CD4-positive, alpha-beta T cell treated with Interleukin-15 for 1 hour (primary cell): ENCODE results near the gene TMX1.

Experiments used
- DNase-seq: peaks from one replicate; pipeline ENCODE4 v3.0.0-alpha.2; 2020

Gene TMX1

GRCh38 chr14:51244591-51244990 lies 4.5 kb downstream of the TMX1 start:
- no peak for DNase-seq

GRCh38 chr14:51246032-51246431 lies 6.0 kb downstream of the TMX1 start:
- no peak for DNase-seq

- DNase-seq: no peak
Observed at GRCh38 chr14:51248016-51248987, 8.3 kb downstream of the TMX1 start.

GRCh38 chr14:51251486-51251885 lies 11.4 kb downstream of the TMX1 start:
- DNase-seq: no peak

GRCh38 chr14:51253880-51254279 lies 13.8 kb downstream of the TMX1 start:
- DNase-seq: no peak

- no peak for DNase-seq
Observed at GRCh38 chr14:51258280-51258679, 18.2 kb downstream of the TMX1 start.

- DNase-seq: no peak
Observed at GRCh38 chr14:51258788-51259187, 18.7 kb downstream of the TMX1 start.

GRCh38 chr14:51260225-51260624 lies 20.2 kb downstream of the TMX1 start:
- DNase-seq: no peak

GRCh38 chr14:51261151-51261550 lies 21.1 kb downstream of the TMX1 start:
- no peak for DNase-seq

- DNase-seq: no peak
Observed at GRCh38 chr14:51262868-51263267, 22.8 kb downstream of the TMX1 start.

DNA sequence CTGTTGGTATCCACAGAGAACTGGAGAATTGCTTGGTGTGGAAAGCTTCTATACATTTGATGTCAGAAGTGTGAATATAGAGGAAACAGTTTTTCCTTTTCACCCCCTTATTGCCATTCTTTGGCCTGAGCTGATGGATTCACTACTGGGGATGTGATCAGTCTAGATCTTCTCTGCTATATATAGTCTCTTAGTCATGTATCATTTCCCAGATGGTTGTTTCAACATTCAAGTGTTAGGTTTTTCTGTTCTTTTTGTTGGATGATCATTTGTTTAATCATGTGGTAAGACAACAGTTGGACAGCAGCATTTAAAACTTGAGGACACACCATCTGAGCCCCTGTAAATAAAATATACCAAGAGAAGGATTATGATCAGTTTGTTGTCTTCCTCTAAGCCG lies 29.6 kb downstream of the TMX1 start:
- no peak for DNase-seq

- DNase-seq: no peak
Observed at GRCh38 chr14:51276605-51277004, 36.6 kb downstream of the TMX1 start.

DNA sequence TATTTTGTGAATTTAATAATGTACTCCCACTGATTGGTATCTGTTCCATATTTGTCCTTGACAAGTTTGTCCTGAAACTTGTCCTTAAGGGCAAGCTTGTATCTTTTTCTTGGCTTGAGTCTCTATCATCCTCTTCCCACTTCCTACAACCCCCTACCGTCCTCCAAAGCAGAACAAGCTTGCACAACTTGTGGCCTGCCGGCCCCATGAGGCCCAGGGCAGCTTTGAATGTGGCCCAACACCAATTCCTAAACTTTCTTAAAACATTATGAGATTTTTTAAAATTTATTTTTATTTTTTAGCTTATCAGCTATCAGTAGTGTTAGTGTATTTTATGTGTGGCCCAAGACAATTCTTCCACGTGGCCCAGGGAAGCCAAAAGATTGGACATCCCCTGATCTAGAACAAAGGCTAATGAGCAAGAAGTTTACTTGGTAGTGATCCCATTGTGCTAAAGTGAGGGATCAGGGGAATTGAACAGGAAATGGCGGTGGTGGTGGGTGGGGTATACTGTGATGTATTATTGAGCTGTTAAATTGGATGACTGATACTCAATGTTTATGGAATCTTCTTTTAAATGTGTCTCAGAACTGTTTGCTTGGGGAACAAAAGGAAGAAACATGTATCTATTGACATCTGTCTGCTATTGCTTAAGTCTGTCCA lies 37.8 kb downstream of the TMX1 start:
- DNase-seq: no peak

GRCh38 chr14:51282517-51282916 lies 42.5 kb downstream of the TMX1 start:
- DNase-seq: no peak

- DNase-seq: no peak
Observed at GRCh38 chr14:51283402-51284085, 43.5 kb downstream of the TMX1 start.

- no peak for DNase-seq
Observed at GRCh38 chr14:51284241-51284640, 44.2 kb downstream of the TMX1 start.

DNA sequence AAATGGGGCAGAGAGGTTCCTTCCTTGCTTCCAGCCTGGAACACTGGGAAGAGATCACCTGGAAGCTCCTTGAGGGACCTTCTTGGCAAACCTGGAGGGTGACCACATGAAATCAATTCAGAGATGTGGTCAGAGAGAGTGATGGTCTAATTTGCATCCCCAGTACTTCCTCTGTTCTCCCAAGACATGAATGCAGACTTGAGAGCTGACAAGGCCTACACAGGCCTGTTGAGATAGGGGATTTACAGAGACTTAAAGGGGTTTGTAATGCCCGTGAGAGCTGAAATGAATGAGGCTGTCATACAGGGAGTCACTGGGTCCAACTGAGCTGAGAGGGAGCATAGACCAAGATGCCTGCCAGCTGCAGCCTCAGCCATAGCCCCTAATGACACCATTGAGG lies 45.1 kb downstream of the TMX1 start:
- DNase-seq: no peak

DNA sequence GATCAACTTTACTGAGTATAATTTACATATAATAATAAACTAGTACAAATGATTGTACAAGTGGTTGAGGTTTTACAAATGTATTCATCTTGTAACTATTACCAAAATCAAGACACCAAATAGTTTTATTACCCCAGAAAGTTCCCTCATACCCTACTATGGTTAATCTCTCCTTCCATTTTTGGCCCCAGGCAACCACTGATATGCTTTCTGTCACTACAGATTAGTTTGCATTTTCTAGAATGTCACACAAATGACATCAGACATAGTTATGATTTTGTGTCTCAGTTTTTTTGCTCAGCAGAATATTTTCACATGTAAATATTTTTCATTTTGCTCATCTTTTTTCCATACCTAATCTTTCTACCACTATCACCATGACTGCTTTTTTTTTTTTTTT lies 49.1 kb downstream of the TMX1 start:
- no peak for DNase-seq

DNA sequence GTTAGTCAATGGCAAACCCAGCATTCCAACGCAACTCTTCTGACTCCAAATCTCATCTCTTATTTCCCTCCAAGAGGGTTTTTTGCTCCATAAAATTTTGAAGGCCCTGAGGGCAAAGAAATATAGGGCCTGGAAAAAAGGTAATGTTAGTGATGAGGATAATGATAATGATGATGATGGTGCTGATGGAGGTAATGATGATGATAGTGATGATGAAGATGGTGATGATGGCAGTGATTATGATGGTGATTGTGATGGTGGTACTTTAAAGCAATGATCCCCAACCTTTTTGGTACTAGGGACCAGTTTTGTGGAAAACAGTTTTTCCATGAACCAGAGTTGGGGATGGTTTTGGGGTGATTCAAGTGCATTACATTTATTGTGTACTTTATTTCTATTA lies 50.1 kb downstream of the TMX1 start:
- no peak for DNase-seq

GRCh38 chr14:51291016-51291415 lies 51.0 kb downstream of the TMX1 start:
- no peak for DNase-seq

GRCh38 chr14:51293149-51293911 lies 53.3 kb downstream of the TMX1 start:
- DNase-seq: no peak

GRCh38 chr14:51293912-51294389 lies 53.9 kb downstream of the TMX1 start:
- DNase-seq: no peak
